Tibial artery (tissue), 4 donors: ENCODE data around the gene RAPGEF6.
A peak's percentile ranks its signal among the peaks of the same experiment; 100 is the strongest.

Experiments used
- DNase-seq, 2 donors: peaks; one replicate each; pipeline ENCODE4 v3.0.0-alpha.2; 2019
- H3K27ac ChIP-seq, 2 donors: fragments of 200-600 bp; sonication (generic) in 1 of 2; 1 replicate in 1 of 2; 2 replicates in 1 of 2; pipeline ENCODE4 v1.5.1; 2018 to 2019; ENCODE audit warnings: mild to moderate bottlenecking in 1 of 2
- H3K27me3 ChIP-seq, 2 donors: fragments of 200-600 bp; sonication (generic) in 1 of 2; one replicate each; pipeline versions ENCODE4 v1.5.1 to v1.6.0; 2016 to 2019
- H3K36me3 ChIP-seq, 3 donors: fragments of 200-600 bp; sonication (generic) in 2 of 3; one replicate each; pipeline ENCODE4 v1.5.1; 2016 to 2019; ENCODE audit warnings: mild to moderate bottlenecking in 2 of 3
- H3K4me1 ChIP-seq, 4 donors: fragments of 200-600 bp; sonication (generic) in 2 of 4; 1 replicate in 3 of 4; 2 replicates in 1 of 4; pipeline ENCODE4 v1.5.1; 2016 to 2019
- H3K4me3 ChIP-seq, 2 donors: fragments of 200-600 bp; sonication (generic) in 1 of 2; 1 replicate in 1 of 2; 2 replicates in 1 of 2; pipeline ENCODE4 v1.5.1; 2018 to 2019; ENCODE audit warnings: mild to moderate bottlenecking in 2 of 2
- H3K9me3 ChIP-seq, 3 donors: fragments of 200-600 bp; sonication (generic) in 1 of 3; one replicate each; pipeline ENCODE4 v1.5.1; 2016 to 2019
- intact Hi-C: fragments of 100-400 bp; cut with DNase I; formaldehyde crosslinking; loops from one replicate; pipeline ENCODE4 v1.15.0; 2023; ENCODE audit warnings: low total_unique reads
- TF ChIP-seq, protein P1 (sequence below), 2 experiments: fragments of 200-600 bp in 1 of 2; fragments of 450-650 bp in 1 of 2; IDR thresholded peaks; one replicate each; pipeline ENCODE4 v1.5.1; 2017 to 2019; ENCODE audit warnings: antibody characterized with exemption in 2 of 2, mild to moderate bottlenecking in 1 of 2, moderate library complexity in 1 of 2

The RAPGEF6 gene

DNA sequence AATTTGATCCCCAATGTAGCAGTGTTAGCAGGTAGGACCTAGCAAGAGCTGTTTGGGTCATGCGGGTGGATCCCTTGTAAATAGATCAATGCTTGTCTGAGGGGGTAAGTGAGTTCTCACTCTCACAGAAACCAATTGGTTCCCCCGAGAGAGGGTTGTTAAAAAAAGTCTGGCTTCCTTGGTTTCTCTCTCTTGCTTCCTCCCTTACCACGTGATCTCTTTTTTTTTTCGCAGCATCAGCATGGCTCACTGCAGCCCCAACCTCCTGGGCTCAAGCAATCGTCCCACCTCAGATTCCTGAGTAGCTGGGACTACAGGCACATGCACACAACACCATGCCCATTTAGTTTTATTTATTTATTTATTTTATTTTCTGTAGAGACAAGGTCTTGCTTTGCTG lies 26.4 kb downstream of the RAPGEF6 start:
- TF ChIP-seq, protein P1, sequence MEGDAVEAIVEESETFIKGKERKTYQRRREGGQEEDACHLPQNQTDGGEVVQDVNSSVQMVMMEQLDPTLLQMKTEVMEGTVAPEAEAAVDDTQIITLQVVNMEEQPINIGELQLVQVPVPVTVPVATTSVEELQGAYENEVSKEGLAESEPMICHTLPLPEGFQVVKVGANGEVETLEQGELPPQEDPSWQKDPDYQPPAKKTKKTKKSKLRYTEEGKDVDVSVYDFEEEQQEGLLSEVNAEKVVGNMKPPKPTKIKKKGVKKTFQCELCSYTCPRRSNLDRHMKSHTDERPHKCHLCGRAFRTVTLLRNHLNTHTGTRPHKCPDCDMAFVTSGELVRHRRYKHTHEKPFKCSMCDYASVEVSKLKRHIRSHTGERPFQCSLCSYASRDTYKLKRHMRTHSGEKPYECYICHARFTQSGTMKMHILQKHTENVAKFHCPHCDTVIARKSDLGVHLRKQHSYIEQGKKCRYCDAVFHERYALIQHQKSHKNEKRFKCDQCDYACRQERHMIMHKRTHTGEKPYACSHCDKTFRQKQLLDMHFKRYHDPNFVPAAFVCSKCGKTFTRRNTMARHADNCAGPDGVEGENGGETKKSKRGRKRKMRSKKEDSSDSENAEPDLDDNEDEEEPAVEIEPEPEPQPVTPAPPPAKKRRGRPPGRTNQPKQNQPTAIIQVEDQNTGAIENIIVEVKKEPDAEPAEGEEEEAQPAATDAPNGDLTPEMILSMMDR (IDR thresholded peaks at IDR 0.05): no peak
- peak overlapping the region; percentile 26 to 32 for H3K27ac ChIP-seq
- no peaks in the 10 kb centered on the region for H3K27me3 ChIP-seq
- no peaks in the 10 kb centered on the region for H3K9me3 ChIP-seq
- DNase-seq: no peak
- H3K4me3 ChIP-seq: no peak overlapping the region
- H3K36me3 ChIP-seq: no peaks in the 10 kb centered on the region
- intact Hi-C loops: no loop called here
- H3K4me1 ChIP-seq: peaks cover 0 to 51% (median 27%) of the 10 kb centered on the region in 4 donors

DNA sequence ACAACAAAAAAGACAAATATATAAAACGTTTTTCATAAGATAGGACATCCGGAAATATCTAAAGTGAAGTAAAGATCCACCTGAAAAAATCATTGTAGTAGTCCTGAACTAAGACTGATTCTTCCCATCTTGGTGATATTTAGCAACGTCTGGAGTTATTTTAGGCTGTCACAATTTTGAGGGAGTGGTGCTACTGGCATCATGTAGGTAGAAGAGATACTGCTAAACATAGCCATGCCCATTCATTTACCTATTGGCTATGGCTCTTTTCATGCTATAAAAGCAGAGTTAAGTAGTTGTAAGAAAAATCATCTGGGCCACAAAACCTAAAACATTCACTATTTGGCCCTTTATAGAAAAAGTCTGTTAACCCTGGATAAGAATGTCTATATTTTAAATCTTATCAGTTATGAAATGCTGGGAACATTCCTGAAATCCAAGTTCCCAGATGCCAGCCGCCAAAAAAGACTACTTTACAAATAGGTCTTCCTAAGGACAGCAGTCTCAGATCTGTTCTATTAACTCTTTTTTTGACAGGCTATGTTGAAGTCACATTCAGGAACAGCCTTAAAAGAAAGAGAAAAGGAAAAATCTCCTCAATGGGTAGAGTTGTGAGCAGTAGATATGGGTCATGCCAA lies 27.0 kb downstream of the RAPGEF6 start:
- Histone ChIP-seq H3K4me3 (no peak overlapping the region), H3K4me1 (peaks cover 0 to 51% (median 27%) of the 10 kb centered on the region in 4 donors), H3K27me3 (no peaks in the 10 kb centered on the region), H3K9me3 (no peaks in the 10 kb centered on the region), H3K36me3 (no peaks in the 10 kb centered on the region), H3K27ac (peak overlapping the region; percentile 26 to 32)
- intact Hi-C loops: no loop called here
- DNase-seq: no peak
- TF ChIP-seq, protein P1 (IDR thresholded peaks at IDR 0.05): no peak

DNA sequence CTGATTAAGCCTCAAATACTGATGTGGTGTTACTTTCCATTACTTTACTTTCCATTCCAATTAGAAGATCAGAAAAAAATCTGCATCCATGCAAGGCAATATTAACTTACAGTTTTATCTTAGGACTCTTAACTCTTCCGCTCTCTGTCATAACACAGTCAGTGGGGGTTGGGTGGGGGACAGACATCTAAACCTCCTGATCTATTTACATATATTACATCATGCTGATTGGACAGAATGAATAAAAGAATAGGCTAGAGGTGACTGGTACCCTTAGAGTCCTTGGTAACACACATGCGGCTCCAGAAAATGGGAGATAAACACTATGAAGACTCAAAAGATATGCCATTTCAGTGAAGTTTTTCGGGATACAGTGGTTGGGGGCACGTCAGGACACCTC lies 27.6 kb downstream of the RAPGEF6 start:
- intact Hi-C loops: no loop called here
- no peaks in the 10 kb centered on the region for H3K9me3 ChIP-seq
- H3K27me3 ChIP-seq: no peaks in the 10 kb centered on the region
- TF ChIP-seq, protein P1 (IDR thresholded peaks at IDR 0.05): no peak
- H3K4me3 ChIP-seq: no peak overlapping the region
- H3K4me1 ChIP-seq: peaks cover 0 to 51% (median 27%) of the 10 kb centered on the region in 4 donors
- DNase-seq: no peak
- peaks cover 2 to 4% (median 3%) of the 10 kb centered on the region in 3 donors for H3K36me3 ChIP-seq
- H3K27ac ChIP-seq: peak overlapping the region; percentile 29 to 32

DNA sequence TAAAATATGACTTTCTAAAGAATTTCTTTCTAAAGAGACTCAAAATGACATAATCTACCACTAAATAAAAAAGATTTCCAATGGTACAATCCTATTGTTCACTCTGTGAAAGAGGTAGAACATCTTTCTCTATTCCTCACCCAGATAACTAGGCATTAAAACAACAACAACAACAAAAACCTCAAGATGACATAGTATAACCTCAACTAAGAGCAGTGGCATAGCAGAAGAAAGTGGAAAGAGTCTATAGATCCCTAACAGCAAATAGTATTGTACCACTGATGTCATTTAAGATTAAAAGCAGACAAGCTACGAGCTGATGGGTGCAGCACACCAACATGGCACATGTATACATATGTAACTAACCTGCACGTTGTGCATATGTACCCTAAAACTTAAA lies 29.9 kb downstream of the RAPGEF6 start:
- Histone ChIP-seq H3K27ac (no peak overlapping the region), H3K4me3 (no peak overlapping the region), H3K9me3 (no peaks in the 10 kb centered on the region), H3K4me1 (peaks cover 0 to 43% (median 25%) of the 10 kb centered on the region in 4 donors), H3K36me3 (peaks cover 9 to 13% (median 10%) of the 10 kb centered on the region in 3 donors), H3K27me3 (no peaks in the 10 kb centered on the region)
- DNase-seq: no peak
- intact Hi-C loops: no loop called here
- TF ChIP-seq, protein P1 (IDR thresholded peaks at IDR 0.05): no peak

DNA sequence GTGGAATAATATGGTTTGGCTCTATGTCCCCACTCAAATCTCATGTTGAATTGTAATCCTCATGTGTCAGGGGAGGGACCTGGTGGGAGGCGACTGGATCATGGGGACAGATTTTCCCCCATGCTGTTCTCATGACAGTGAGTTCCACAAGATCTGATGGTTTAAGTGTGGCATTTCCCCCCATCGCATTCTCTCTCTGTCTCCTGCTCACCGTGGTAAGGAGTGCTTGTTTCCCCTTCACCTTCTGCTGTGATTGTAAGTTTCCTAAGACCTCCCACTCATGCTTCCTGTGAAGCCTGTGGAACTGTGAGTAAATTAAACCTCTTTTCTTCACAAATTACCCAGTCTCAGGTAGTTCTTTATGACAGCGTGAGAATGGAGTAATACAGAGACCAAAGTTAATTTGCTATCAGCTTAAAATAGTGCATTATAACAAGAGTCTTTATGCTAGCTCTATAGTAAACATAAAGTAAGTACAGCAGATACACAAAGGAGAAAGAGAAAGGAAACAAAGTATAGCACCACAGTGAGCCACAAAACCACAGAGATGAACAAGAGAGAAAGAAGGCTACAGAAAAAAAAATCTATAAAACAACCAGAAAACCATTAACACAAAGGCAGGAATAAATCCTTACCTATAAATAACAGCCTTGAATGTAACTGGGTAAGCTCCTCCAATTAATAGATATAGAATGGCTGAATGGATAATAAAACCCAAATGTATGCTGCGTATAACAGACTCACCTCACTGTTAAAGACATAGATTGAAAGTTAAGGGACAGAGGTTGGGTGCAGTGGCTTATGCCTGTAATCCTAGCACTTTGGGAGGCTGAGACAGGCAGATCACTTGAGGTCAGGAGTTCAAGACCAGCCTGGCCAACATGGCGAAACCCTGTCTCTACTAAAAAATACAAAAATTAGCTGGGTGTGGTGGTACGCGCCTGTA lies 39.7 kb downstream of the RAPGEF6 start:
- Histone ChIP-seq H3K9me3 (no peaks in the 10 kb centered on the region), H3K27me3 (no peaks in the 10 kb centered on the region), H3K36me3 (no peaks in the 10 kb centered on the region), H3K27ac (no peak overlapping the region), H3K4me1 (peaks cover 0 to 12% (median 0%) of the 10 kb centered on the region in 4 donors), H3K4me3 (no peak overlapping the region)
- intact Hi-C loops: no loop called here
- DNase-seq: no peak
- TF ChIP-seq, protein P1 (IDR thresholded peaks at IDR 0.05): no peak
